Vagina (tissue), 2 donors: ENCODE measurements around the gene IGFLR1.

Source experiments
- POLR2A ChIP-seq, 2 donors: fragments of 450-650 bp; IDR thresholded peaks; one replicate each; pipeline ENCODE4 v1.6.1; 2017; ENCODE audit warnings: antibody characterized with exemption in 2 of 2, mild to moderate bottlenecking in 2 of 2, moderate library complexity in 2 of 2
- POLR2AphosphoS5 ChIP-seq, 2 donors: sonication (generic); formaldehyde crosslinking; IDR thresholded peaks; one replicate each; pipeline ENCODE4 v1.9.0; 2017; ENCODE audit warnings: antibody characterized with exemption in 2 of 2, mild to moderate bottlenecking in 2 of 2, low read depth in 1 of 2; ENCODE audit not compliant: insufficient read depth in 1 of 2
- TF ChIP-seq, protein P1 (sequence below), 3 experiments: fragments of 450-650 bp in 2 of 3; fragments of 200-600 bp in 1 of 3; sonication (generic) in 1 of 3; IDR thresholded peaks; one replicate each; pipeline ENCODE4 v1.5.1; 2017 to 2019; ENCODE audit warnings: antibody characterized with exemption in 3 of 3, mild to moderate bottlenecking in 2 of 3, moderate library complexity in 2 of 3

GRCh38 chr19:35789195-35789977 lies 47.1 kb upstream of the IGFLR1 start:
- TF ChIP-seq POLR2AphosphoS5 (IDR thresholded peaks at IDR 0.05; ENCODE audit: insufficient read depth in 1 of 2, low read depth in 1 of 2) (no peak), POLR2A (IDR thresholded peaks at IDR 0.05) (no peak)
- TF ChIP-seq, protein P1, sequence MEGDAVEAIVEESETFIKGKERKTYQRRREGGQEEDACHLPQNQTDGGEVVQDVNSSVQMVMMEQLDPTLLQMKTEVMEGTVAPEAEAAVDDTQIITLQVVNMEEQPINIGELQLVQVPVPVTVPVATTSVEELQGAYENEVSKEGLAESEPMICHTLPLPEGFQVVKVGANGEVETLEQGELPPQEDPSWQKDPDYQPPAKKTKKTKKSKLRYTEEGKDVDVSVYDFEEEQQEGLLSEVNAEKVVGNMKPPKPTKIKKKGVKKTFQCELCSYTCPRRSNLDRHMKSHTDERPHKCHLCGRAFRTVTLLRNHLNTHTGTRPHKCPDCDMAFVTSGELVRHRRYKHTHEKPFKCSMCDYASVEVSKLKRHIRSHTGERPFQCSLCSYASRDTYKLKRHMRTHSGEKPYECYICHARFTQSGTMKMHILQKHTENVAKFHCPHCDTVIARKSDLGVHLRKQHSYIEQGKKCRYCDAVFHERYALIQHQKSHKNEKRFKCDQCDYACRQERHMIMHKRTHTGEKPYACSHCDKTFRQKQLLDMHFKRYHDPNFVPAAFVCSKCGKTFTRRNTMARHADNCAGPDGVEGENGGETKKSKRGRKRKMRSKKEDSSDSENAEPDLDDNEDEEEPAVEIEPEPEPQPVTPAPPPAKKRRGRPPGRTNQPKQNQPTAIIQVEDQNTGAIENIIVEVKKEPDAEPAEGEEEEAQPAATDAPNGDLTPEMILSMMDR (IDR thresholded peaks at IDR 0.05), result no peak
